Uterus (tissue), 4 donors: Measurements from ENCODE around the gene CTDP1. TPM values are rescaled to one million over a fixed set of nuclear protein-coding genes. Genes with fewer than 3 reads are reported as not detected.

Source experiments
- DNase-seq, 2 donors: peaks; one replicate each; pipeline ENCODE4 v3.0.0-alpha.2; 2019 to 2020
- H3K27ac ChIP-seq, 2 donors: fragments of 200-600 bp; sonication (generic); 1 replicate in 1 of 2; 2 replicates in 1 of 2; pipeline ENCODE4 v1.5.1; 2016 to 2018
- H3K27me3 ChIP-seq, 2 donors: fragments of 200-600 bp; sonication (generic); one replicate each; pipeline ENCODE4 v1.5.1; 2018 to 2019; ENCODE audit warnings: control low read depth in 1 of 2
- H3K36me3 ChIP-seq, 2 donors: fragments of 200-600 bp; sonication (generic); one replicate each; pipeline ENCODE4 v1.5.1; 2019; ENCODE audit warnings: control low read depth in 1 of 2
- H3K4me1 ChIP-seq, 2 donors: fragments of 200-600 bp; sonication (generic); one replicate each; pipeline ENCODE4 v1.5.1; 2018 to 2019; ENCODE audit warnings: control low read depth in 1 of 2
- H3K4me3 ChIP-seq, 2 donors: fragments of 200-600 bp; sonication (generic); 1 replicate in 1 of 2; 2 replicates in 1 of 2; pipeline ENCODE4 v1.5.1; 2018 to 2019; ENCODE audit warnings: mild to moderate bottlenecking in 1 of 2
- H3K9me3 ChIP-seq, 2 donors: fragments of 200-600 bp; sonication (generic); one replicate each; pipeline ENCODE4 v1.5.1; 2019; ENCODE audit warnings: control low read depth in 1 of 2
- POLR2A ChIP-seq, 2 donors: fragments of 450-650 bp; IDR thresholded peaks; one replicate each; pipeline ENCODE4 v1.6.1; 2016; ENCODE audit warnings: antibody characterized with exemption in 2 of 2, mild to moderate bottlenecking in 1 of 2, moderate library complexity in 1 of 2
- intact Hi-C: fragments of 100-400 bp; cut with DNase I; formaldehyde crosslinking; loops from one replicate; pipeline ENCODE4 v1.15.1; 2023; ENCODE audit warnings: low total_unique reads
- total RNA-seq, 4 donors: library from RNA; depleted of rRNA in 3 of 4; stranded (reverse); fragments of >200 nt in 3 of 4; gene quantifications; one replicate each; pipeline versions ENCODE4 v1.1.0 to v1.2.4, GENCODE V29; 2014 to 2023
- TF ChIP-seq, protein P1 (sequence below), 4 experiments: fragments of 200-600 bp in 2 of 4; fragments of 450-650 bp in 2 of 4; sonication (generic) in 2 of 4; IDR thresholded peaks; one replicate each; pipeline ENCODE4 v1.5.1; 2016 to 2019; ENCODE audit warnings: antibody characterized with exemption in 4 of 4, mild to moderate bottlenecking in 2 of 4, moderate library complexity in 1 of 4
- donor health status: DM: yes; HTN: yes; CAD: no.

Gene CTDP1
- total RNA-seq, 4 donors from 2014 or later, result 6.2 to 22.5 (median 20.4) TPM

DNA sequence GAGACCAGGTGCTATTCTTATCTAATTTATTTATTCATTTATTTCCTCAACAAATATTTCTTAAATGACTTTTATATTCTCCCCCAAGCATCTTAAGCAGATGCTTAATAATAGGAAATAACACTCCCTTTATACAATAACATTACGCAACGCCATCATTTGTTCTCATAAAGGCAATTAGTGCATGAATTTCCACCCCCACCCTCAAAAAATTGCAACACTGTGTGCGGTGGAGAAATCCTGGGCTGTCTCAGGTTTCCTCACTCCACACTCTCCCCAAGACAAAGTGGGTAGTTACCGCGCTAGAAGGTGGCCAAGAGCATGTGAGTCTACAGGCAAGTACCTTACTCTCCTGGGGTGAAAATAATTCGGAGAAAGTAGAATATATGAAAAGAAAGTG, 37.0 kb upstream of the CTDP1 start:
- intact Hi-C loops, result loop anchor here (2.0 kb wide), 1 partner anchor 262 kb away; no protein-coding TSS in a partner anchor

GRCh38 chr18:79643054-79643984, 36.3 kb upstream of the CTDP1 start:
- Histone ChIP-seq H3K27ac (no peak overlapping the region), H3K4me1 (peaks cover 0 to 9% of the 10 kb centered on the region in 2 donors), H3K36me3 (no peaks in the 10 kb centered on the region), H3K4me3 (no peak overlapping the region), H3K9me3 (no peaks in the 10 kb centered on the region), H3K27me3 (no peaks in the 10 kb centered on the region)
- intact Hi-C loops, result loop anchor here (2.0 kb wide), 1 partner anchor 263 kb away; no protein-coding TSS in a partner anchor
- TF ChIP-seq, protein P1, sequence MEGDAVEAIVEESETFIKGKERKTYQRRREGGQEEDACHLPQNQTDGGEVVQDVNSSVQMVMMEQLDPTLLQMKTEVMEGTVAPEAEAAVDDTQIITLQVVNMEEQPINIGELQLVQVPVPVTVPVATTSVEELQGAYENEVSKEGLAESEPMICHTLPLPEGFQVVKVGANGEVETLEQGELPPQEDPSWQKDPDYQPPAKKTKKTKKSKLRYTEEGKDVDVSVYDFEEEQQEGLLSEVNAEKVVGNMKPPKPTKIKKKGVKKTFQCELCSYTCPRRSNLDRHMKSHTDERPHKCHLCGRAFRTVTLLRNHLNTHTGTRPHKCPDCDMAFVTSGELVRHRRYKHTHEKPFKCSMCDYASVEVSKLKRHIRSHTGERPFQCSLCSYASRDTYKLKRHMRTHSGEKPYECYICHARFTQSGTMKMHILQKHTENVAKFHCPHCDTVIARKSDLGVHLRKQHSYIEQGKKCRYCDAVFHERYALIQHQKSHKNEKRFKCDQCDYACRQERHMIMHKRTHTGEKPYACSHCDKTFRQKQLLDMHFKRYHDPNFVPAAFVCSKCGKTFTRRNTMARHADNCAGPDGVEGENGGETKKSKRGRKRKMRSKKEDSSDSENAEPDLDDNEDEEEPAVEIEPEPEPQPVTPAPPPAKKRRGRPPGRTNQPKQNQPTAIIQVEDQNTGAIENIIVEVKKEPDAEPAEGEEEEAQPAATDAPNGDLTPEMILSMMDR (IDR thresholded peaks at IDR 0.05), result no peak
- TF ChIP-seq POLR2A (IDR thresholded peaks at IDR 0.05), result no peak
- no peak for DNase-seq

More for the DNA sequence above, 37.0 kb upstream of the CTDP1 start:
- H3K27me3 ChIP-seq, result no peaks in the 10 kb centered on the region
- no peak for DNase-seq
- no peak for TF ChIP-seq POLR2A (IDR thresholded peaks at IDR 0.05)
- TF ChIP-seq, protein P1 (IDR thresholded peaks at IDR 0.05), result no peak
- no peaks in the 10 kb centered on the region for H3K9me3 ChIP-seq
- peaks cover 0 to 9% of the 10 kb centered on the region in 2 donors for H3K4me1 ChIP-seq
- no peak overlapping the region for H3K4me3 ChIP-seq
- H3K36me3 ChIP-seq, result no peaks in the 10 kb centered on the region
- no peak overlapping the region for H3K27ac ChIP-seq

DNA sequence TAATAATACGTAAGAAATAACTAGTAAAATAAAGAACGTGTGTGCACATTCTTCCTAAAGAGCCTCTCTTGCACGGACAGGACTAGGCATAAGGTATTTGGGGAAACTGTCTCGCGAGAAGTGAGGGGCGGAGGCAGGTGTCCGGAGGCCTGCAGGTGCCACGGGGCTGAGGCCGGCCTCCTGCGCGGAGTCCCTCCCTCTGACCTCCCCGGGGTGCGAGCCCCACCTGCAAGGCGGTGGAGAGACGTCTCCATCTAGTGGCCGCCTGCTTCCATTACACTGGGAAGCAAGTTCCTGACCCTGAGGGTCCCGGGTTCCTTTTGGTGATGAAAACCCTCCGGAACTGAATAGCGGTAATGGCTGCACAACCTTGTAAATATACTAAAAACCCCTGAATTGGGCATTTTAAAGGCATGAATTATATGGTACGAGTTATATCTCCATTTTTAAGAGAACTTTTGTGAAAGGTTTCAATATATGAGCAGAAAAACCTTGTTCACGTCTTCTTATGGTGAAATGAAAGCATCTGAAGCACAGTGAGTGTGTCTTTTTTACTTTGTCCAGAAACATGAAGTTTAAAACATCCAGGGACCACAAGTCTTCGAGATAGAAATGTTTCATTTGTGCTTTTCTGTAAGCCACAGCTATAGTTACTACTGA, 35.5 kb upstream of the CTDP1 start:
- Histone ChIP-seq H3K36me3 (no peaks in the 10 kb centered on the region), H3K9me3 (no peaks in the 10 kb centered on the region), H3K27ac (no peak overlapping the region), H3K27me3 (no peaks in the 10 kb centered on the region), H3K4me1 (peaks cover 0 to 7% of the 10 kb centered on the region in 2 donors), H3K4me3 (no peak overlapping the region)
- DNase-seq, result peak; percentile 55 to 58
- intact Hi-C loops, result no loop called here
- peak in 1 of 2 donors; percentile 18 for TF ChIP-seq POLR2A (IDR thresholded peaks at IDR 0.05)
- TF ChIP-seq, protein P1 (IDR thresholded peaks at IDR 0.05), result peak; percentile 86 to 97 (median 94)

- Histone ChIP-seq H3K36me3 (no peaks in the 10 kb centered on the region), H3K27me3 (no peaks in the 10 kb centered on the region), H3K4me1 (peaks cover 0 to 4% of the 10 kb centered on the region in 2 donors), H3K4me3 (no peak overlapping the region), H3K27ac (no peak overlapping the region), H3K9me3 (no peaks in the 10 kb centered on the region)
- no peak for TF ChIP-seq POLR2A (IDR thresholded peaks at IDR 0.05)
- TF ChIP-seq, protein P1 (IDR thresholded peaks at IDR 0.05), result no peak
- no peak for DNase-seq
- intact Hi-C loops, result no loop called here
Measured at GRCh38 chr18:79644666-79645057, 34.9 kb upstream of the CTDP1 start.
